ENCODE measurements around the gene LHFPL3.
A peak's percentile ranks its signal among the peaks of the same experiment; 100 is the strongest.

The LHFPL3 gene

GRCh38 chr7:104371980-104372357 is 43.6 kb downstream of the LHFPL3 start:
- no peak for DNase-seq

- DNase-seq: no peak
These were observed 54.2 kb downstream of the LHFPL3 start for GRCh38 chr7:104382616-104383015.

GRCh38 chr7:104386943-104387342 is 58.5 kb downstream of the LHFPL3 start:
- DNase-seq: no peak

GRCh38 chr7:104388222-104388621 is 59.8 kb downstream of the LHFPL3 start:
- no peak for DNase-seq

- DNase-seq: no peak
These were observed 66.8 kb downstream of the LHFPL3 start for GRCh38 chr7:104395162-104395561.

- no peak for DNase-seq
These were observed 69.0 kb downstream of the LHFPL3 start for GRCh38 chr7:104397442-104397841.

GRCh38 chr7:104408371-104408770 is 80.0 kb downstream of the LHFPL3 start:
- DNase-seq: no peak

GRCh38 chr7:104410742-104411141 is 82.3 kb downstream of the LHFPL3 start:
- no peak for DNase-seq

GRCh38 chr7:104412911-104413310 is 84.5 kb downstream of the LHFPL3 start:
- DNase-seq: peak; percentile 34

GRCh38 chr7:104414216-104414615 is 85.8 kb downstream of the LHFPL3 start:
- no peak for DNase-seq

GRCh38 chr7:104415700-104416099 is 87.3 kb downstream of the LHFPL3 start:
- DNase-seq: no peak

- no peak for DNase-seq
These were observed 88.5 kb downstream of the LHFPL3 start for GRCh38 chr7:104416866-104417393.

GRCh38 chr7:104431930-104432329 is 103.5 kb downstream of the LHFPL3 start:
- DNase-seq: no peak

GRCh38 chr7:104434129-104434528 is 105.7 kb downstream of the LHFPL3 start:
- no peak for DNase-seq

GRCh38 chr7:104442481-104442880 is 114.1 kb downstream of the LHFPL3 start:
- DNase-seq: no peak

- no peak for DNase-seq
These were observed 115.6 kb downstream of the LHFPL3 start for GRCh38 chr7:104444017-104444416.

GRCh38 chr7:104445393-104445792 is 117.0 kb downstream of the LHFPL3 start:
- no peak for DNase-seq

GRCh38 chr7:104450861-104451260 is 122.5 kb downstream of the LHFPL3 start:
- no peak for DNase-seq

- DNase-seq: no peak
These were observed 124.8 kb downstream of the LHFPL3 start for GRCh38 chr7:104453190-104453589.

- DNase-seq: no peak
These were observed 130.5 kb downstream of the LHFPL3 start for GRCh38 chr7:104458875-104459274.

- no peak for DNase-seq
These were observed 140.9 kb downstream of the LHFPL3 start for GRCh38 chr7:104469166-104469820.

GRCh38 chr7:104480529-104480928 is 152.1 kb downstream of the LHFPL3 start:
- no peak for DNase-seq

- DNase-seq: peak; percentile 57
These were observed 154.1 kb downstream of the LHFPL3 start for GRCh38 chr7:104482362-104483037.

GRCh38 chr7:104486931-104487330 is 158.5 kb downstream of the LHFPL3 start:
- DNase-seq: no peak

- no peak for DNase-seq
These were observed 159.2 kb downstream of the LHFPL3 start for GRCh38 chr7:104487642-104488041.

All from NCI-H510A (cell line).